MM.1S (cell line): ENCODE results near the gene HSPA12B.
A peak's percentile ranks its signal among the peaks of the same experiment; 100 is the strongest.

Experiments used
- DNase-seq: peaks from one replicate; pipeline ENCODE4 v3.0.0-alpha.2; 2015
- H2AFZ ChIP-seq: fragments of 300-600 bp; sonication (generic); 2 replicates; pipeline ENCODE4 v1.6.0; 2016; ENCODE audit warnings: antibody characterized with exemption, low read length
- H3F3A ChIP-seq: fragments of 300-600 bp; sonication (generic); 2 replicates; pipeline ENCODE4 v1.6.1; 2016; ENCODE audit warnings: mild to moderate bottlenecking, antibody characterized with exemption, low read length, moderate library complexity, mixed read lengths; ENCODE audit not compliant: insufficient read depth
- H3K27ac ChIP-seq: fragments of 300-600 bp; sonication (generic); 2 replicates; pipeline ENCODE4 v1.5.1; 2016; ENCODE audit warnings: mild to moderate bottlenecking, low read length
- H3K27me3 ChIP-seq: fragments of 300-600 bp; sonication (generic); replicated peaks from 2 replicates; pipeline ENCODE4 v1.6.0; 2016; ENCODE audit warnings: low read length; ENCODE audit not compliant: insufficient read depth
- H3K36me3 ChIP-seq: fragments of 300-600 bp; sonication (generic); replicated peaks from 2 replicates; pipeline ENCODE4 v1.6.1; 2016; ENCODE audit warnings: mild to moderate bottlenecking, low read length, mixed read lengths; ENCODE audit not compliant: insufficient read depth
- H3K4me1 ChIP-seq: fragments of 300-600 bp; sonication (generic); 2 replicates; pipeline ENCODE4 v1.6.1; 2016; ENCODE audit warnings: low read length, mixed read lengths
- H3K4me2 ChIP-seq: fragments of 300-600 bp; sonication (generic); 2 replicates; pipeline ENCODE4 v1.6.0; 2016; ENCODE audit warnings: low read depth, low read length
- H3K4me3 ChIP-seq: fragments of 300-600 bp; sonication (generic); 2 replicates; pipeline ENCODE4 v1.5.1; 2016; ENCODE audit warnings: low read length, mixed read lengths
- H3K79me2 ChIP-seq: fragments of 300-600 bp; sonication (generic); 2 replicates; pipeline ENCODE4 v1.6.1; 2016; ENCODE audit warnings: mixed run types, low read length, mixed read lengths
- H3K9ac ChIP-seq: fragments of 300-600 bp; sonication (generic); 2 replicates; pipeline ENCODE4 v1.6.1; 2016; ENCODE audit warnings: low read length, mixed read lengths
- H3K9me2 ChIP-seq: fragments of 300-600 bp; sonication (generic); replicated peaks from 2 replicates; pipeline ENCODE4 v1.6.1; 2016; ENCODE audit warnings: mild to moderate bottlenecking, low read length, mixed read lengths; ENCODE audit not compliant: insufficient read depth
- H3K9me3 ChIP-seq: fragments of 300-600 bp; sonication (generic); replicated peaks from 2 replicates; pipeline ENCODE4 v1.6.1; 2016; ENCODE audit warnings: mild to moderate bottlenecking, low read length, mixed read lengths; ENCODE audit not compliant: insufficient read depth
- H4K20me1 ChIP-seq: fragments of 300-600 bp; sonication (generic); 2 replicates; pipeline ENCODE4 v1.6.1; 2016; ENCODE audit warnings: mild to moderate bottlenecking, low read length, moderate library complexity, mixed read lengths; ENCODE audit not compliant: insufficient read depth
- EZH2 ChIP-seq: fragments of 300-600 bp; sonication (generic); optimal IDR thresholded peaks from 2 replicates; pipeline ENCODE3; 2017; ENCODE audit warnings: low read depth, mild to moderate bottlenecking, antibody characterized with exemption, low read length, mixed read lengths
- EZH2phosphoT487 ChIP-seq: fragments of 300-600 bp; sonication (generic); IDR thresholded peaks from 2 replicates; pipeline ENCODE4 v1.6.1; 2018; ENCODE audit warnings: antibody characterized with exemption, low read length
- TF ChIP-seq, protein P1 (sequence below): fragments of 300-600 bp; sonication (generic); IDR thresholded peaks from 2 replicates; pipeline ENCODE4 v1.5.1; 2016; ENCODE audit warnings: antibody characterized with exemption, low read length, mixed read lengths

The HSPA12B gene

DNA sequence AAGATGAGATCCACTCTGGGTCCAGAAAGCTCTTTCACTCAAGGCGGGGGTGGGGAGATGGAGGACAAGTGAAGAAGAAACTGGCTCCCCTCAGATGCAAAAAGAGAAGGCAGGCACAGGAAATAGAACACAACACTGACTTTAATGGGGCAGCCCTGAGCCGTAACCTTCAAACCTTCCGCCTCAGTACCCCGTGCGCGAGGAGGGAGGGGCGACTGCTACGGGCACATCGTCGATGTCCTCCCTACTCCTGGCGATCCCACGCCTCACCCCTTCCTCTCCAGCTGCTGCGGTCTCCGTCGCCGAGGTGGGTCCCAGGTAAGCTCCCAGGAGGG is 44.9 kb downstream of the HSPA12B start:
- TF ChIP-seq, protein P1, sequence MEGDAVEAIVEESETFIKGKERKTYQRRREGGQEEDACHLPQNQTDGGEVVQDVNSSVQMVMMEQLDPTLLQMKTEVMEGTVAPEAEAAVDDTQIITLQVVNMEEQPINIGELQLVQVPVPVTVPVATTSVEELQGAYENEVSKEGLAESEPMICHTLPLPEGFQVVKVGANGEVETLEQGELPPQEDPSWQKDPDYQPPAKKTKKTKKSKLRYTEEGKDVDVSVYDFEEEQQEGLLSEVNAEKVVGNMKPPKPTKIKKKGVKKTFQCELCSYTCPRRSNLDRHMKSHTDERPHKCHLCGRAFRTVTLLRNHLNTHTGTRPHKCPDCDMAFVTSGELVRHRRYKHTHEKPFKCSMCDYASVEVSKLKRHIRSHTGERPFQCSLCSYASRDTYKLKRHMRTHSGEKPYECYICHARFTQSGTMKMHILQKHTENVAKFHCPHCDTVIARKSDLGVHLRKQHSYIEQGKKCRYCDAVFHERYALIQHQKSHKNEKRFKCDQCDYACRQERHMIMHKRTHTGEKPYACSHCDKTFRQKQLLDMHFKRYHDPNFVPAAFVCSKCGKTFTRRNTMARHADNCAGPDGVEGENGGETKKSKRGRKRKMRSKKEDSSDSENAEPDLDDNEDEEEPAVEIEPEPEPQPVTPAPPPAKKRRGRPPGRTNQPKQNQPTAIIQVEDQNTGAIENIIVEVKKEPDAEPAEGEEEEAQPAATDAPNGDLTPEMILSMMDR, result no peak
- TF ChIP-seq EZH2phosphoT487 (no peak), EZH2 (no peak)
- no peak for DNase-seq
- Histone ChIP-seq H3K27ac (no peak overlapping the region), H3K27me3 (peaks cover 26% of the 10 kb centered on the region), H3K36me3 (no peaks in the 10 kb centered on the region), H2AFZ (peak overlapping the region; percentile 91), H3K79me2 (no peaks in the 10 kb centered on the region), H3K9me3 (no peaks in the 10 kb centered on the region), H3K4me2 (peak overlapping the region; percentile 83), H3F3A (peaks cover 7% of the 10 kb centered on the region; the same call in 1 of the 2 replicates), H3K4me3 (peak overlapping the region; percentile 61), H3K4me1 (peaks cover 10% of the 10 kb centered on the region), H3K9ac (no peak overlapping the region; the same call in 1 of the 2 replicates), H3K9me2 (no peaks in the 10 kb centered on the region), H4K20me1 (no peaks in the 10 kb centered on the region)

DNA sequence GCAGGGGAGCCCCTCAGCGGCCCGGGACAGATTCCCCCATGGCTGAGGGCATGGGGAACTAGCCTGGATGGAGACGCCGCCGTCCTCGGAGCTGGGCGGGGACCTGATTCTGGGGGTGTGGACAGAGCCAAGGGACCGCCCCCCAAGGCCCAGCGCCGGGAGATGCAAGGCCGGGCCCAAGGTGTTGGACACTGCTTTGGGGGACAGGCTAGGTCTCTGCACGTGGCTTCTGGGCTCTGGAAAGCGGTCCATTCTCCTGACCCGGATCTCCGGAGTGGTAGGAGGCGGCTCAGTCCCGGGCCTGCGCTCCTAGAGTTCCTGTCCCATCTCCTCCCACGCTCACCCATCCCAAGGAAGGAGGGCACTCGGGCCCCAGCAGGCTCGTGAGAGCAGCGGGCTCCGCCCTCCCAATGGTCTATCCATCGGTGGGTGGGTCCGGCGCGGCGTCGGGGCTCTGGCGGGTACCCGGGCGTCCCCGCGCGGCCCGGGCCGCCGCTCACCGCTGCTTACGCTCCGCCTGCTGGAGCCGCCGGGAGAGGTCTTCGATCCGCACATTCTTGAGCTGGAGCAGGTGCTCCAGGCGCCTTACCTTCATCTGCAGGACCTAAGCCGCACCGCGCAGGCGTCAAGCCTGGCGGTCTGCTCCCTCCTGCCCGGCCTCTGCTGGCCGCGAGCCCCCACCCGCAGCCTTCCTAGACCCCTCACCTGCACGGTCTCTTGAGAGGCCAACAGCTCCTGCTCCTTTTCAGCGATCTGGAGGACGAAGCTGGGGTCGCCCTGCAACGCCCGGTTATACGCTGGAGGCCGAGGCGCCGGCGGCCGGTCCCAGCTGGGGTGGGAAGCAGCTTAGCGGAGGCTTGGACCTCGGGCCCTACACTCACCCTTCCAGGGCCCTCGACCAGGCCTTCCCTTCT is 45.5 kb downstream of the HSPA12B start:
- peaks cover 26% of the 10 kb centered on the region for H3K27me3 ChIP-seq
- H3K9me2 ChIP-seq, result no peaks in the 10 kb centered on the region
- H2AFZ ChIP-seq, result peak overlapping the region; percentile 91
- H3K9me3 ChIP-seq, result no peaks in the 10 kb centered on the region
- TF ChIP-seq, protein P1, result no peak
- 0 out of 2 replicates have a peak, but pooled peaks have one; percentile 32 for TF ChIP-seq EZH2phosphoT487
- no peak overlapping the region for H3K27ac ChIP-seq
- no peaks in the 10 kb centered on the region for H3K79me2 ChIP-seq
- DNase-seq, result no peak
- no peaks in the 10 kb centered on the region for H3K36me3 ChIP-seq
- H3K4me2 ChIP-seq, result peak overlapping the region; percentile 83
- peak overlapping the region; percentile 61 for H3K4me3 ChIP-seq
- H3F3A ChIP-seq, result peaks cover 10% of the 10 kb centered on the region; the same call in 1 of the 2 replicates
- no peaks in the 10 kb centered on the region for H4K20me1 ChIP-seq
- peak overlapping the region; percentile 16; the same call in 1 of the 2 replicates for H3K9ac ChIP-seq
- H3K4me1 ChIP-seq, result peaks cover 10% of the 10 kb centered on the region

DNA sequence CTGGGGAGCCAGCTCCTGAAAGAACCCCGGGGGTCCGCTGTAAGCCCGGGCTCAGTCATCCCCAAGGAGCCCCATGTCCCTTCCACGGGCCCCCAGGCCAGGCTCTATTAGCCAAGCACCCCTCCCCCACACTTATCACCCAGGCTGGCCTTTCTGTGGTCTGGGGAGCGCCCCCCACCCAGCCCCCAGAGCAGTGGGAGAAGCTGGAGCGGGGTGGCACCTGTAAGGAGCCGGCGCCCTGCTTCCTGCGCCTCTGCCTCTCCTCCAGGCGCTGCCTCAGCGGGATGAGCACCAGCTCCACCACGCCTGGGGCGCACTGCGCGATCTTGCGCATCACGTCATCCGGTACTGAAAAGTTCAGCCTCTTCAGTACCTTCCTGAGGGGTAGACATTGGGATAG is 46.5 kb downstream of the HSPA12B start:
- Histone ChIP-seq H4K20me1 (no peaks in the 10 kb centered on the region), H3K4me2 (no peak overlapping the region; the same call in 1 of the 2 replicates), H3K9me2 (no peaks in the 10 kb centered on the region), H3K79me2 (no peaks in the 10 kb centered on the region), H3K36me3 (no peaks in the 10 kb centered on the region), H2AFZ (no peak overlapping the region), H3K27ac (no peak overlapping the region), H3F3A (peaks cover 10% of the 10 kb centered on the region; the same call in 1 of the 2 replicates), H3K4me3 (no peak overlapping the region), H3K9me3 (no peaks in the 10 kb centered on the region), H3K27me3 (peaks cover 26% of the 10 kb centered on the region), H3K9ac (no peak overlapping the region), H3K4me1 (peaks cover 10% of the 10 kb centered on the region)
- no peak for DNase-seq
- TF ChIP-seq EZH2 (no peak), EZH2phosphoT487 (no peak)
- TF ChIP-seq, protein P1, result no peak
